H1 (cell line): ENCODE data around the gene CAPN14. TPM values are rescaled to one million over a fixed set of nuclear protein-coding genes. Genes with fewer than 3 reads are reported as not detected.
A peak's percentile ranks its signal among the peaks of the same experiment; 100 is the strongest.

Experiments
- CTCF ChIA-PET: fragments of 300-600 bp; sonication (Branson Sonifier 250); formaldehyde crosslinking; loops from one replicate; lab custom pipeline; 2021; ENCODE audit not compliant: partially characterized antibody; lab: Charles Lee
- POLR2A ChIA-PET: fragments of 300-600 bp; sonication (Branson Sonifier 250); formaldehyde crosslinking; loops from one replicate; lab custom pipeline; 2021; ENCODE audit warnings: inconsistent platforms; ENCODE audit not compliant: partially characterized antibody; lab: Charles Lee
- DNase-seq, 2 experiments: peaks; one replicate each; pipeline versions ENCODE4 v3.0.0 to v3.0.0-alpha.2; 2010 to 2022; ENCODE audit warnings: low spot score in 2 of 2, low read depth in 1 of 2, mixed read lengths in 1 of 2
- FAIRE-seq: peaks from 2 replicates; lab custom pipeline; 2011; peaks lifted over from hg19 to GRCh38; lab: Jason Lieb, UNC
- H2AFZ ChIP-seq: 2 replicates; pipeline ENCODE4 v1.8.1; 2012; ENCODE audit warnings: low read length, inconsistent platforms
- H2AK5ac ChIP-seq: 2 replicates; pipeline ENCODE4 v1.6.1; 2013; ENCODE audit warnings: low read depth, low read length
- H2BK120ac ChIP-seq: replicated peaks from 2 replicates; pipeline ENCODE3; 2013; ENCODE audit warnings: low read depth, low read length, inconsistent platforms
- H2BK12ac ChIP-seq: 2 replicates; pipeline ENCODE4 v1.6.1; 2013; ENCODE audit warnings: low read depth, low read length
- H2BK15ac ChIP-seq: 2 replicates; pipeline ENCODE4 v1.6.1; 2013; ENCODE audit warnings: low read length
- H2BK20ac ChIP-seq: 2 replicates; pipeline ENCODE4 v1.6.1; 2013; ENCODE audit warnings: low read length
- H2BK5ac ChIP-seq: 2 replicates; pipeline ENCODE4 v1.6.1; 2013; ENCODE audit warnings: low read depth, low read length
- H3K14ac ChIP-seq: 2 replicates; pipeline ENCODE4 v1.6.1; 2013; ENCODE audit warnings: inconsistent platforms; ENCODE audit not compliant: insufficient read length
- H3K18ac ChIP-seq: 2 replicates; pipeline ENCODE4 v1.6.1; 2013; ENCODE audit warnings: low read length; ENCODE audit errors: extremely low read depth
- H3K23ac ChIP-seq: 2 replicates; pipeline ENCODE4 v1.6.1; 2013; ENCODE audit warnings: inconsistent platforms; ENCODE audit not compliant: insufficient read length
- H3K23me2 ChIP-seq: 2 replicates; pipeline ENCODE4 v1.6.1; 2013; ENCODE audit warnings: low read depth, low read length
- H3K27ac ChIP-seq: 2 replicates; pipeline ENCODE4 v1.6.1; 2011; ENCODE audit warnings: low read depth, low read length, inconsistent platforms
- H3K27me3 ChIP-seq, 4 experiments: replicated peaks in 1 of 4; 1 replicate in 1 of 4; 2 replicates in 3 of 4; pipeline versions ENCODE4 v1.6.1 to v1.8.1; 2011 to 2013; ENCODE audit warnings: low read length in 3 of 4, mild to moderate bottlenecking in 3 of 4, inconsistent platforms in 2 of 4, mixed read lengths in 2 of 4, moderate library complexity in 1 of 4; ENCODE audit not compliant: control insufficient read depth in 3 of 4, insufficient read depth in 3 of 4; ENCODE audit errors: extremely low read depth in 1 of 4
- H3K36me3 ChIP-seq, 4 experiments: 2 replicates each; pipeline versions ENCODE4 v1.6.1 to v1.8.1; 2011 to 2013; ENCODE audit warnings: mild to moderate bottlenecking in 4 of 4, low read length in 3 of 4, moderate library complexity in 2 of 4, control low read depth in 1 of 4, inconsistent platforms in 1 of 4; ENCODE audit not compliant: insufficient read depth in 4 of 4, control insufficient read depth in 2 of 4
- H3K4ac ChIP-seq: replicated peaks from 2 replicates; pipeline ENCODE3; 2013; ENCODE audit warnings: low read length, low read depth, mixed read lengths, inconsistent platforms; ENCODE audit not compliant: insufficient read length
- H3K4me1 ChIP-seq, 4 experiments: replicated peaks in 1 of 4; 1 replicate in 1 of 4; 2 replicates in 3 of 4; pipeline versions ENCODE4 v1.6.1 to v1.8.1; 2011 to 2013; ENCODE audit warnings: low read length in 3 of 4, inconsistent platforms in 2 of 4, mixed read lengths in 1 of 4; ENCODE audit not compliant: insufficient read depth in 4 of 4, control insufficient read depth in 3 of 4
- H3K4me2 ChIP-seq, 2 experiments: 2 replicates each; pipeline versions ENCODE4 v1.6.1 to v1.8.1; 2011 to 2013; ENCODE audit warnings: low read depth in 2 of 2, low read length in 2 of 2, control low read depth in 1 of 2, inconsistent platforms in 1 of 2, mild to moderate bottlenecking in 1 of 2; ENCODE audit not compliant: insufficient read depth in 1 of 2
- H3K4me3 ChIP-seq, 4 experiments: fragments of 200-600, 300-600 bp in 1 of 4; sonication (generic), shearing (Covaris generic), sonication (Bioruptor Twin) in 1 of 4; 2 replicates each; pipeline versions ENCODE4 v1.5.1 to v1.8.1; 2011 to 2016; ENCODE audit warnings: low read length in 4 of 4, low read depth in 3 of 4, control low read depth in 2 of 4, inconsistent platforms in 2 of 4, mild to moderate bottlenecking in 2 of 4, mixed read lengths in 1 of 4, moderate library complexity in 1 of 4; ENCODE audit not compliant: insufficient read depth in 2 of 4; ENCODE audit errors: extremely low read depth in 1 of 4
- H3K56ac ChIP-seq: replicated peaks from 2 replicates; pipeline ENCODE3; 2013; ENCODE audit warnings: low read depth, mild to moderate bottlenecking, mixed read lengths, low read length, inconsistent platforms; ENCODE audit not compliant: insufficient read length
- H3K79me1 ChIP-seq: 2 replicates; pipeline ENCODE4 v1.6.1; 2013; ENCODE audit warnings: low read depth, low read length, control low read depth
- H3K79me2 ChIP-seq, 2 experiments: 2 replicates each; pipeline versions ENCODE4 v1.6.1 to v1.8.1; 2012 to 2013; ENCODE audit warnings: low read length in 2 of 2, mild to moderate bottlenecking in 2 of 2, inconsistent platforms in 1 of 2; ENCODE audit not compliant: insufficient read depth in 2 of 2, control insufficient read depth in 1 of 2
- H3K9ac ChIP-seq, 4 experiments: replicated peaks in 1 of 4; 1 replicate in 1 of 4; 2 replicates in 3 of 4; pipeline versions ENCODE4 v1.6.1 to v1.8.1; 2011 to 2013; ENCODE audit warnings: low read depth in 3 of 4, low read length in 3 of 4, control low read depth in 2 of 4, mild to moderate bottlenecking in 2 of 4, moderate library complexity in 2 of 4, inconsistent platforms in 1 of 4; ENCODE audit errors: extremely low read depth in 1 of 4
- H3K9me3 ChIP-seq, 2 experiments: 2 replicates each; pipeline versions ENCODE4 v1.6.1 to v1.8.1; 2012 to 2013; ENCODE audit warnings: mild to moderate bottlenecking in 2 of 2, moderate library complexity in 2 of 2, control low read depth in 1 of 2, inconsistent platforms in 1 of 2, low read depth in 1 of 2, low read length in 1 of 2, mixed read lengths in 1 of 2; ENCODE audit not compliant: insufficient read depth in 2 of 2
- H4K20me1 ChIP-seq, 2 experiments: replicated peaks in 1 of 2; 2 replicates each; pipeline versions ENCODE3 to v1.8.1; 2011 to 2013; ENCODE audit warnings: inconsistent platforms in 2 of 2, low read length in 2 of 2, mild to moderate bottlenecking in 1 of 2; ENCODE audit not compliant: insufficient read depth in 2 of 2, control insufficient read depth in 1 of 2
- H4K5ac ChIP-seq: 2 replicates; pipeline ENCODE4 v1.6.1; 2013; ENCODE audit warnings: low read length, low read depth, mixed read lengths, inconsistent platforms; ENCODE audit not compliant: insufficient read length
- H4K8ac ChIP-seq: 2 replicates; pipeline ENCODE4 v1.8.0; 2013; ENCODE audit warnings: mild to moderate bottlenecking, moderate library complexity, low read length, inconsistent platforms; ENCODE audit not compliant: insufficient read depth; ENCODE audit errors: extremely low read depth
- H4K91ac ChIP-seq: replicated peaks from 2 replicates; pipeline ENCODE3; 2013; ENCODE audit warnings: low read length, mixed read lengths, inconsistent platforms; ENCODE audit not compliant: insufficient read length
- BRCA1 ChIP-seq: IDR thresholded peaks from 2 replicates; pipeline ENCODE4 v1.6.1; 2012; ENCODE audit warnings: low read depth, low read length, improper control_type of control experiment
- CTCF ChIP-seq, 3 experiments: IDR thresholded peaks; 1 replicate in 2 of 3; 2 replicates in 1 of 3; pipeline versions ENCODE4 v1.5.1 to v1.6.1; 2011; ENCODE audit warnings: low read length in 3 of 3, mild to moderate bottlenecking in 3 of 3, inconsistent platforms in 2 of 3, low read depth in 1 of 3, moderate library complexity in 1 of 3; ENCODE audit not compliant: insufficient read depth in 1 of 3; ENCODE audit errors: control extremely low read depth in 1 of 3
- HDAC2 ChIP-seq, 2 experiments: fragments of 300-600 bp in 1 of 2; sonication (generic) in 1 of 2; IDR thresholded peaks; 2 replicates each; pipeline ENCODE4 v1.6.1; 2011 to 2012; ENCODE audit warnings: low read depth in 2 of 2, low read length in 2 of 2, mild to moderate bottlenecking in 2 of 2, moderate library complexity in 2 of 2, borderline replicate concordance in 1 of 2, inconsistent platforms in 1 of 2
- PHF8 ChIP-seq: fragments of 200-600 bp; sonication (generic); conservative IDR thresholded peaks from 2 replicates; pipeline ENCODE4 v1.7.1; 2012; ENCODE audit warnings: low read depth, mild to moderate bottlenecking, inconsistent platforms, low read length, moderate library complexity
- SIX5 ChIP-seq: IDR thresholded peaks from 2 replicates; pipeline ENCODE4 v1.6.1; 2011; ENCODE audit warnings: mild to moderate bottlenecking, low read depth, low read length
- TEAD4 ChIP-seq: IDR thresholded peaks from 2 replicates; pipeline ENCODE4 v1.6.1; 2012; ENCODE audit warnings: low read depth, low read length, inconsistent platforms, mixed read lengths
- WGBS, 2 experiments: shearing (Covaris generic) in 1 of 2; methylation state at CpG; one replicate each; pipeline versions ENCODE4 v1.1.6 to v1.1.7; 2013 to 2015; ENCODE audit warnings: low lambda C conversion rate in 2 of 2, mixed read lengths in 2 of 2, inconsistent platforms in 1 of 2, low coverage in 1 of 2, missing lambda C conversion rate in 1 of 2; ENCODE audit not compliant: insufficient replicate concordance in 2 of 2, insufficient coverage in 1 of 2, insufficient read length in 1 of 2; ENCODE audit errors: extremely low coverage in 1 of 2, missing lambda C conversion rate in 1 of 2; 5-methylcytosine and 5-hydroxymethylcytosine counted together
- polyA plus RNA-seq, 7 experiments: library from polyadenylated mRNA; depleted of rRNA in 3 of 7; stranded (reverse) in 5 of 7; unstranded in 2 of 7; fragments of >200 nt in 5 of 7; fragments of 200-250 nt in 2 of 7; gene quantifications; 1 replicate in 5 of 7; 2 replicates in 1 of 7; 4 replicates in 1 of 7; pipeline versions ENCODE4 v1.2.1 to v1.2.3, GENCODE V29; 2011 to 2013; ENCODE audit warnings: missing spikeins in 2 of 7, mixed read lengths in 2 of 7
- total RNA-seq: library from RNA; stranded (reverse); fragmentation: NEBNext Ultra II Directional; extraction: Animal tissue kit (Norgen Biotek cat#: 25700); gene quantifications from 2 replicates; pipeline ENCODE4 v1.2.1, GENCODE V29; 2021
- TF ChIP-seq, protein P1 (sequence below): IDR thresholded peaks from 2 replicates; pipeline ENCODE4 v1.6.1; 2012; ENCODE audit warnings: inconsistent platforms

CAPN14 gene
- total and polyA plus RNA-seq, 2 of the 8 experiments (the other 6 are each of a cell fraction or from before 2014, with no cell fraction given) = 0.07 TPM; not detected in 1

DNA sequence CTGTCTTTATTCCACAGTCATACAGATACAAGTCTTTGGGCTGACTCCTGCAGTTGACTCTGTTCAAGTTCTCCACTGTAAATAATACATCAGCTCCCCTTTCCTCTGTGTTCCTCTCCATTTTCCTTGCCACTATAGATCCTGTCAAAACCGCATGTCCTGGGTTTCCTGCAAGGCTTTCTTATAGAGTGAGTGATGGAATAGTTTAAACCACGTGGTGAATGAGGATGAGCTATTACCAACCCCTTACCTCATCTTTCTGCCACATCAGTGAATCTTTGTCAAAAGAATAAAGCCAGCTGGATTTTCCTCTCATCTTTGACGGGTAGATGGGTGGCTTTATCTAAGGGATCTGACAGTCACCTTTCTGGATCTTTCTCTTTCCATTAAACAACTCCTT is 75.2 kb downstream of the CAPN14 start:
- TF ChIP-seq TEAD4 = no peak
- no peak for TF ChIP-seq CTCF (IDR thresholded peaks at IDR 0.05; ENCODE audit: control extremely low read depth in 1 of 3, insufficient read depth in 1 of 3, low read depth in 1 of 3, low read length in 3 of 3)
- TF ChIP-seq, protein P1, sequence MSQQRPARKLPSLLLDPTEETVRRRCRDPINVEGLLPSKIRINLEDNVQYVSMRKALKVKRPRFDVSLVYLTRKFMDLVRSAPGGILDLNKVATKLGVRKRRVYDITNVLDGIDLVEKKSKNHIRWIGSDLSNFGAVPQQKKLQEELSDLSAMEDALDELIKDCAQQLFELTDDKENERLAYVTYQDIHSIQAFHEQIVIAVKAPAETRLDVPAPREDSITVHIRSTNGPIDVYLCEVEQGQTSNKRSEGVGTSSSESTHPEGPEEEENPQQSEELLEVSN = peak; percentile 31; the same call in 1 of the 2 replicates
- no peak for TF ChIP-seq SIX5
- TF ChIP-seq PHF8 = no peak
- no peak for TF ChIP-seq BRCA1
- TF ChIP-seq HDAC2 (IDR thresholded peaks at IDR 0.05; ENCODE audit: borderline replicate concordance in 1 of 2, low read depth in 2 of 2, low read length in 2 of 2) = no peak
- WGBS, 2 experiments = 67% methylated on average over 3 of the region's 3 CpGs; no CpG with 5 or more reads in 1 of the 2 experiments

More for the DNA sequence above, 75.2 kb downstream of the CAPN14 start:
- Histone ChIP-seq H3K4me3 (no peak overlapping the region), H2BK15ac (no peak overlapping the region), H3K23me2 (peaks cover 9% of the 10 kb centered on the region; the same call in 1 of the 2 replicates), H4K20me1 (no peaks in the 10 kb centered on the region), H3K27me3 (peaks cover 10 to 33% (median 32%) of the 10 kb centered on the region in 4 experiments), H2BK5ac (no peak overlapping the region), H2BK12ac (no peak overlapping the region), H2AFZ (no peak overlapping the region), H3K9me3 (no peaks in the 10 kb centered on the region), H3K36me3 (no peaks in the 10 kb centered on the region), H3K56ac (no peak overlapping the region), H4K5ac (no peak overlapping the region), H4K91ac (no peak overlapping the region), H3K14ac (no peak overlapping the region), H3K79me1 (no peaks in the 10 kb centered on the region), H3K4ac (no peak overlapping the region), H3K23ac (no peak overlapping the region), H2BK20ac (no peak overlapping the region), H2BK120ac (no peak overlapping the region), H3K27ac (no peak overlapping the region), H2AK5ac (no peak overlapping the region), H3K4me1 (peaks cover 0 to 3% (median 0%) of the 10 kb centered on the region in 4 experiments; a peak in 4 of 7 replicates), H3K4me2 (no peak overlapping the region), H4K8ac (no peak overlapping the region), H3K18ac (no peak overlapping the region), H3K79me2 (no peaks in the 10 kb centered on the region), H3K9ac (no peak overlapping the region)
- CTCF ChIA-PET = interaction anchor here (0.7 to 5.5 kb wide), 5 partner anchors 11 to 429 kb away, joined by 4 to 27 read pairs (median 10); no protein-coding TSS in a partner anchor
- POLR2A ChIA-PET = no interaction called here
- DNase-seq = no peak
- no peak for FAIRE-seq
